Motor neuron (in vitro differentiated cells): Measurements from ENCODE around the gene GRAP2. TPM values are rescaled to one million over a fixed set of nuclear protein-coding genes. Genes with fewer than 3 reads are reported as not detected.

Source experiments
- ATAC-seq, 8 experiments: fragments of 200-7000 bp; cut with Tn5 transposase; replicated peaks in 6 of 8; 2 replicates each; pipeline ENCODE4 v1.8.0; 2021; ENCODE audit warnings: mild to moderate bottlenecking in 8 of 8, moderate library complexity in 8 of 8
- H3K27ac ChIP-seq, 2 donors: fragments of 250-450 bp; sonication (Bioruptor Pico); 2 replicates each; pipeline ENCODE4 v1.9.0; 2021; ENCODE audit warnings: antibody characterized with exemption in 2 of 2, mild to moderate bottlenecking in 2 of 2, moderate library complexity in 1 of 2
- H3K4me1 ChIP-seq, 2 donors: fragments of 250-450 bp; sonication (Bioruptor Pico); replicated peaks in 1 of 2; 2 replicates each; pipeline ENCODE4 v1.6.1; 2021; ENCODE audit warnings: antibody characterized with exemption in 2 of 2, mild to moderate bottlenecking in 2 of 2, moderate library complexity in 1 of 2
- H3K4me3 ChIP-seq, 5 donors: fragments of 250-450 bp; sonication (Bioruptor Pico); 2 replicates each; pipeline ENCODE4 v1.9.0; 2021; ENCODE audit warnings: antibody characterized with exemption in 5 of 5, mild to moderate bottlenecking in 5 of 5, moderate library complexity in 4 of 5
- WGBS, 10 experiments: fragments of 450-650 bp; shearing (Covaris generic); methylation state at CpG; one replicate each; pipeline ENCODE4 v1.0.0; 2022; 5-methylcytosine and 5-hydroxymethylcytosine counted together
- in situ Hi-C, 9 experiments: fragments of 400-800 bp; cut with MboI; loops; one replicate each; pipeline ENCODE4 v1.15.0; 2021; ENCODE audit warnings: low sequenced_read_pairs in 9 of 9, low pct_unique_long_range_greater_than_20kb in 2 of 9; ENCODE audit not compliant: unreplicated experiment in 9 of 9
- total RNA-seq, 8 experiments: library from RNA; unstranded; fragments of 300-600 nt; gene quantifications; 2 replicates each; pipeline versions ENCODE4 v1.2.3 to v1.2.4, GENCODE V29; 2022

Gene GRAP2
- total RNA-seq, 8 experiments from 2014 or later = 0.46 to 1.2 (median 0.76) TPM; not detected in 3

DNA sequence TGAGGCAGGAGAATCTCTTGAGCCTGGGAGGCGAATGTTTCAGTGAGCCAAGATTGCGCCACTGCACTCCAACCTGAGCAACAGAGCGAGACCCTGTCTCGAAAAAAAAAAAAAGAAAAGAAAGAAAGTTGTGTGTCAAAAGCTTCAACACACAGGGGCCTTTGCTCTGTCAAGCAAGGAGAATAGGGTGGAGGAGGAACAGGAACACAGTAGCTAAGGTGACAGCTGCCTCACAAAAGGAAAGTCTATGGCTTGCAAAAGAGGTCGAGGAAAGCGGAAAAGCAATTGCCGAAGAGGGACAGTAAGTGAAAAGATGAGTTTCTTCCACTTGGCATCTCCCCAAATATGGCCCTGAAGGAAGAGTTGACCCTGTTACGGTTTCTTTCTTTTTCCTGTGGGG lies 32.9 kb downstream of the GRAP2 start:
- Histone ChIP-seq H3K27ac (no peak overlapping the region), H3K4me1 (peaks cover 14 to 15% of the 10 kb centered on the region in 2 donors), H3K4me3 (no peak overlapping the region)
- in situ Hi-C loops = no loop called here
- WGBS, 10 experiments = 44 to 100% (median 78%) methylated on average over 1 to 8 of the region's 8 CpGs
- ATAC-seq = no peak

DNA sequence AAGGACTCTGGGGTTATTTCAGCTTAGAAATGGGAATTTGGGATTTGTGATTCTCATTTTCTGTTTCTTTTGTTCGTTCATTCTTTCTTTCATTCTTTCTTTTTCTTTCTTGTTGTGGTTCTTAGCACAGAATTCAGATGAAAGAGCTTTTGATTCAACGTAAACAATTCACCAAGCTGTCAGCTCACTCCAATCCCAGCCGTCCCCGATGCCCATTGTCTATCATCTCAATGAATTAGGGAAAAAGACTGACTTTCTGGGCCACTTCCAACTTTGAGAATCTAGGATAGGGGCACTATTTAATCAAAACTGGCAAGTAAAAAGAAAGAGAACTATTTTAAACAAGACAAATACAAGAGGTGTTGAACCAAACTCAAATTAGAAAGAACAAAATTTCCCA lies 34.2 kb downstream of the GRAP2 start:
- Histone ChIP-seq H3K4me3 (no peak overlapping the region), H3K4me1 (peaks cover 18 to 19% of the 10 kb centered on the region in 2 donors), H3K27ac (no peak overlapping the region)
- in situ Hi-C loops = no loop called here
- ATAC-seq = no peak
- WGBS, 10 experiments = 25 to 67% (median 43%) methylated on average over 1 to 4 of the region's 4 CpGs

- 28 to 71% (median 60%) methylated on average over 4 to 6 of the region's 6 CpGs for WGBS, 10 experiments
- in situ Hi-C loops = no loop called here
- Histone ChIP-seq H3K4me3 (no peak overlapping the region), H3K27ac (no peak overlapping the region), H3K4me1 (peaks cover 19 to 21% of the 10 kb centered on the region in 2 donors)
- peak in 4 of 8 experiments; percentile 33 to 57 (median 44) for ATAC-seq
These were observed 34.7 kb downstream of the GRAP2 start for GRCh38 chr22:39935612-39936011.

- Histone ChIP-seq H3K4me3 (no peak overlapping the region), H3K4me1 (peaks cover 19 to 28% of the 10 kb centered on the region in 2 donors), H3K27ac (no peak overlapping the region)
- ATAC-seq = no peak
- 29 to 90% (median 79%) methylated on average over 2 to 6 of the region's 6 CpGs for WGBS, 10 experiments
- in situ Hi-C loops = no loop called here
These were observed 35.8 kb downstream of the GRAP2 start for GRCh38 chr22:39936523-39937145.

- in situ Hi-C loops = no loop called here
- no peak for ATAC-seq
- H3K27ac ChIP-seq = no peak overlapping the region
- 43 to 94% (median 83%) methylated on average over 2 to 3 of the region's 3 CpGs; no CpG with 5 or more reads in 2 of the 10 experiments for WGBS, 10 experiments
- no peak overlapping the region for H3K4me3 ChIP-seq
- H3K4me1 ChIP-seq = peaks cover 19 to 28% of the 10 kb centered on the region in 2 donors
These were observed 37.0 kb downstream of the GRAP2 start for GRCh38 chr22:39937906-39938305.

GRCh38 chr22:39938509-39939111 lies 37.7 kb downstream of the GRAP2 start:
- peak in 5 of 8 experiments; percentile 67 to 92 (median 78) for ATAC-seq
- Histone ChIP-seq H3K4me3 (no peak overlapping the region), H3K4me1 (peaks cover 23 to 33% of the 10 kb centered on the region in 2 donors), H3K27ac (peak overlapping the region in 1 of 2 donors; percentile 48)
- in situ Hi-C loops = no loop called here
- WGBS, 10 experiments = 25 to 83% (median 53%) methylated on average over 2 to 8 of the region's 14 CpGs; no CpG with 5 or more reads in 3 of the 10 experiments

DNA sequence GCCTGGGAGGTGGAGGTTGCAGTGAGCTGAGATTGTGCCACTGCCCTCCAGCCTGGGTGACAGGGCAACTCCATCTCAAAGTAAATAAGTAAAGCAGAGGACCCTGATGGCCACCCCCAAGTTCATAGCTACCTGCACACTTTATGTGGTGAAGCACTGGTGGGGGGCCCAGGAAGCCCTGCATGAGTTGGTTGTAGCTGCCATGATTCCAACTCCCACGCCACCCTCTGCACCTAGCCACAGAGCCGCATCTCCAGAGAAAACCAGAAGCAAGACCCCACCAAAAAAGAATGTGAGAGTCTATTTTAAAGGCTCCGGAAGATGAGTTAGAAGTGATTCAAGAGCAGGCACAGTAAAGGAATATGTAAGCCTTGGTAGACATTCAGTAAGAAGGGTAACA lies 38.9 kb downstream of the GRAP2 start:
- WGBS, 10 experiments = 70 to 100% (median 90%) methylated on average over 1 to 3 of the region's 3 CpGs; no CpG with 5 or more reads in 3 of the 10 experiments
- Histone ChIP-seq H3K27ac (no peak overlapping the region), H3K4me3 (no peak overlapping the region), H3K4me1 (peaks cover 29 to 41% of the 10 kb centered on the region in 2 donors)
- in situ Hi-C loops = no loop called here
- no peak for ATAC-seq

DNA sequence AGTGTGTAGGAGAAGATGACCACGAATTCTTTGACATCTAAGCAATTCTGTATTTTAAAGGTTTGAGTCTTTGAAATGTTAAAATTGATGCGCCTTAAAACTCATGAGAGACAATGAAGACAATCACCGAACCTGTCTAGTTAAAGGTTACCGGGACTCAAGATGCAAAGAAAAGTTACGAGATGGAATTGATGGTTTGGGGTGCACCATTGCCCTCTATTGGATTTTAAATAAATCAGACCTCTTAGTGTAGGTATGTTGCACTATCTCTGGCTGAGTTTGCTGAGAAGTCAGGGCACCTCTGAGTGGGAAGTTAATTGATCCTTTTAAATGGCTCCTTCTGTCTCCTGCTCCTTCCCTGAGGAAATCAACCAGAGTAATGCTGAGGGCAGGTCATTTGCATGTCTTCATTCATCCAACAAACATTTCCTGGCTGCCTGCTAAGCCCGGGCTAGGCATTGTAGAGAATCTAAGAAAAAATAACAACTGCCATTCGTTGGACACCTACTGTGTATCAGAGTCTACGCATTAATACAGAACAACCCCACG lies 39.9 kb downstream of the GRAP2 start:
- peak in 1 of 8 experiments; percentile 19 for ATAC-seq
- 28 to 80% (median 47%) methylated on average over 1 to 8 of the region's 9 CpGs for WGBS, 10 experiments
- Histone ChIP-seq H3K4me3 (no peak overlapping the region), H3K4me1 (peaks cover 21 to 37% of the 10 kb centered on the region in 2 donors), H3K27ac (no peak overlapping the region)
- in situ Hi-C loops = no loop called here

DNA sequence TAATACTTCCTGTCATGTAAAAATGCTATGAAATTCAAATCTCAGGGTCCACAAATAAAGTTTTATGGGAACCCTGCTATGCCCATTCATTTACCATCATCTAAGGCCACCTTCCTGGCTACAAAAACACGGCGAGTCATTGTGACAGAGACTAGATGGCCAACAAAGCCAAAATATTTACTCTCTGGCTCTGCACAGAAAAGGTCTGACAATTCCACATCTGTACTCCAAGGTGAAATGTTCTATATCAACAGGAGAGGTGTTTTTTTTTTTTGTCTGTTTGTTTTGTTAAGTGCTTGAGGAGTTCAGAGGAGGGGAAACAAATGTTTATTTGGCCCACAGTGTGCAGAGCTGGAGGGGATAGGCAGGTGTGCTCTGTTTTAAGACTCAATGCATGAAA lies 40.7 kb downstream of the GRAP2 start:
- Histone ChIP-seq H3K4me3 (no peak overlapping the region), H3K27ac (no peak overlapping the region), H3K4me1 (peaks cover 24 to 34% of the 10 kb centered on the region in 2 donors)
- ATAC-seq = no peak
- in situ Hi-C loops = no loop called here
- 63 to 100% (median 90%) methylated on average over 1 to 2 of the region's 2 CpGs; no CpG with 5 or more reads in 5 of the 10 experiments for WGBS, 10 experiments

GRCh38 chr22:39942439-39943230 lies 41.8 kb downstream of the GRAP2 start:
- WGBS, 10 experiments = 38 to 100% (median 84%) methylated on average over 2 to 7 of the region's 8 CpGs
- no peak overlapping the region for H3K27ac ChIP-seq
- in situ Hi-C loops = no loop called here
- H3K4me1 ChIP-seq = peaks cover 24 to 34% of the 10 kb centered on the region in 2 donors
- no peak for ATAC-seq
- H3K4me3 ChIP-seq = no peak overlapping the region

GRCh38 chr22:39943337-39943736 lies 42.5 kb downstream of the GRAP2 start:
- Histone ChIP-seq H3K27ac (no peak overlapping the region), H3K4me1 (peaks cover 23 to 32% of the 10 kb centered on the region in 2 donors), H3K4me3 (no peak overlapping the region)
- ATAC-seq = peak in 5 of 8 experiments; percentile 63 to 79 (median 66)
- in situ Hi-C loops = no loop called here
- WGBS, 10 experiments = 20 to 95% (median 69%) methylated on average over 1 to 4 of the region's 5 CpGs; no CpG with 5 or more reads in 4 of the 10 experiments

- WGBS, 10 experiments = 0 to 95% (median 58%) methylated on average over 1 to 11 of the region's 11 CpGs
- no peak overlapping the region for H3K4me3 ChIP-seq
- peak in 4 of 8 experiments; percentile 30 to 89 (median 50) for ATAC-seq
- H3K4me1 ChIP-seq = peaks cover 14 to 23% of the 10 kb centered on the region in 2 donors
- in situ Hi-C loops = no loop called here
- no peak overlapping the region for H3K27ac ChIP-seq
These were observed 43.3 kb downstream of the GRAP2 start for GRCh38 chr22:39943953-39944872.
